ENCODE results near the gene HMGN3. TPM values are rescaled to one million over a fixed set of nuclear protein-coding genes. Genes with fewer than 3 reads are reported as not detected.
A peak's percentile ranks its signal among the peaks of the same experiment; 100 is the strongest.

Gene HMGN3
- total RNA-seq, 1 donor from 2014 or later: 150 TPM

- TF ChIP-seq CTCF (IDR thresholded peaks at IDR 0.05; ENCODE audit: unreplicated experiment): no peak
- DNase-seq (ENCODE audit: low spot score, unreplicated experiment): no peak
- H3K4me1 Mint-ChIP-seq (ENCODE audit: low read depth): peaks cover 32% of the 10 kb centered on the region
- H3K27me3 Mint-ChIP-seq: no peaks in the 10 kb centered on the region
- no peaks in the 10 kb centered on the region for H3K9me3 Mint-ChIP-seq (ENCODE audit: low read depth)
- no peak overlapping the region for H3K27ac Mint-ChIP-seq
- peaks cover 9% of the 10 kb centered on the region for H3K36me3 Mint-ChIP-seq (ENCODE audit: insufficient read depth)
- H3K4me3 Mint-ChIP-seq (ENCODE audit: low read depth): no peak overlapping the region
Observed at GRCh38 chr6:79226660-79227059, 7.8 kb downstream of the HMGN3 start.

GRCh38 chr6:79225717-79226599, 8.5 kb downstream of the HMGN3 start:
- Mint-ChIP-seq H3K9me3 (ENCODE audit: low read depth) (peaks cover 2% of the 10 kb centered on the region), H3K4me1 (ENCODE audit: low read depth) (peaks cover 26% of the 10 kb centered on the region), H3K27ac (no peak overlapping the region), H3K27me3 (no peaks in the 10 kb centered on the region), H3K36me3 (ENCODE audit: insufficient read depth) (peaks cover 13% of the 10 kb centered on the region), H3K4me3 (ENCODE audit: low read depth) (no peak overlapping the region)
- no peak for DNase-seq (ENCODE audit: low spot score, unreplicated experiment)
- no peak for TF ChIP-seq CTCF (IDR thresholded peaks at IDR 0.05; ENCODE audit: unreplicated experiment)

GRCh38 chr6:79223611-79224404, 10.7 kb downstream of the HMGN3 start:
- H3K36me3 Mint-ChIP-seq (ENCODE audit: insufficient read depth): peaks cover 17% of the 10 kb centered on the region
- H3K27ac Mint-ChIP-seq: peak overlapping the region; percentile 14

GRCh38 chr6:79215213-79215824, 19.2 kb downstream of the HMGN3 start:
- peaks cover 23% of the 10 kb centered on the region for H3K36me3 Mint-ChIP-seq (ENCODE audit: insufficient read depth)
- no peak for DNase-seq (ENCODE audit: low spot score, unreplicated experiment)
- peaks cover 10% of the 10 kb centered on the region for H3K9me3 Mint-ChIP-seq (ENCODE audit: low read depth)

More at GRCh38 chr6:79223611-79224404, 10.7 kb downstream of the HMGN3 start:
- no peak overlapping the region for H3K4me3 Mint-ChIP-seq (ENCODE audit: low read depth)
- no peak for DNase-seq (ENCODE audit: low spot score, unreplicated experiment)
- H3K9me3 Mint-ChIP-seq (ENCODE audit: low read depth): peaks cover 15% of the 10 kb centered on the region
- no peak for TF ChIP-seq CTCF (IDR thresholded peaks at IDR 0.05; ENCODE audit: unreplicated experiment)
- H3K4me1 Mint-ChIP-seq (ENCODE audit: low read depth): peaks cover 26% of the 10 kb centered on the region
- no peaks in the 10 kb centered on the region for H3K27me3 Mint-ChIP-seq

More at GRCh38 chr6:79215213-79215824, 19.2 kb downstream of the HMGN3 start:
- H3K4me1 Mint-ChIP-seq (ENCODE audit: low read depth): peaks cover 29% of the 10 kb centered on the region
- H3K27ac Mint-ChIP-seq: peak overlapping the region; percentile 59
- no peaks in the 10 kb centered on the region for H3K27me3 Mint-ChIP-seq
- no peak overlapping the region for H3K4me3 Mint-ChIP-seq (ENCODE audit: low read depth)
- no peak for TF ChIP-seq CTCF (IDR thresholded peaks at IDR 0.05; ENCODE audit: unreplicated experiment)

All from progenitor cell of endocrine pancreas (in vitro differentiated cells).